Testis (tissue), 2 donors: ENCODE measurements around the gene C19orf67.

Source experiments
- POLR2A ChIP-seq: fragments of 450-650 bp; IDR thresholded peaks from one replicate; pipeline ENCODE4 v1.6.1; 2017; ENCODE audit warnings: antibody characterized with exemption, mild to moderate bottlenecking, moderate library complexity
- TF ChIP-seq, protein P1 (sequence below), 3 experiments: fragments of 450-650 bp in 2 of 3; fragments of 200-600 bp in 1 of 3; sonication (generic) in 1 of 3; IDR thresholded peaks; one replicate each; pipeline ENCODE4 v1.5.1; 2016 to 2019; ENCODE audit warnings: antibody characterized with exemption in 3 of 3, mild to moderate bottlenecking in 2 of 3, moderate library complexity in 1 of 3

DNA sequence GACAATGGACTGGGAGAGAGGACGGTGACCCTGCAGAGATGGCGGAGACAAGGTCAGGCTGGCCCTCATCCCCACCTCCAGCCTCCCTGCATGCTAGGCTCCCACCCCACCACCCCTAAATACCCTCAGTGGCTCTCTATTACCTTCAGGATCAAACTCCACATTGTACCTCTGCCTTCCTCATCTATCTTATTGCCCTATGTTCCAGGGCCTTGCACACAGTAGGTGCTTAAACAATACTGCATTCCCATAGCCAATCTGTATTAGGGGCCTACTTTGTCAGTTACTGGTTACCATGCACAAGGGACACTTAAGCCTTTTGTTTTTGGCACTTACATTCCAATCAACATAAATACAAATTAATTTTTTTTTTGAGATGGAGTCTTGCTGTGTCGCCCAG is 30.2 kb downstream of the C19orf67 start:
- TF ChIP-seq, protein P1, sequence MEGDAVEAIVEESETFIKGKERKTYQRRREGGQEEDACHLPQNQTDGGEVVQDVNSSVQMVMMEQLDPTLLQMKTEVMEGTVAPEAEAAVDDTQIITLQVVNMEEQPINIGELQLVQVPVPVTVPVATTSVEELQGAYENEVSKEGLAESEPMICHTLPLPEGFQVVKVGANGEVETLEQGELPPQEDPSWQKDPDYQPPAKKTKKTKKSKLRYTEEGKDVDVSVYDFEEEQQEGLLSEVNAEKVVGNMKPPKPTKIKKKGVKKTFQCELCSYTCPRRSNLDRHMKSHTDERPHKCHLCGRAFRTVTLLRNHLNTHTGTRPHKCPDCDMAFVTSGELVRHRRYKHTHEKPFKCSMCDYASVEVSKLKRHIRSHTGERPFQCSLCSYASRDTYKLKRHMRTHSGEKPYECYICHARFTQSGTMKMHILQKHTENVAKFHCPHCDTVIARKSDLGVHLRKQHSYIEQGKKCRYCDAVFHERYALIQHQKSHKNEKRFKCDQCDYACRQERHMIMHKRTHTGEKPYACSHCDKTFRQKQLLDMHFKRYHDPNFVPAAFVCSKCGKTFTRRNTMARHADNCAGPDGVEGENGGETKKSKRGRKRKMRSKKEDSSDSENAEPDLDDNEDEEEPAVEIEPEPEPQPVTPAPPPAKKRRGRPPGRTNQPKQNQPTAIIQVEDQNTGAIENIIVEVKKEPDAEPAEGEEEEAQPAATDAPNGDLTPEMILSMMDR (IDR thresholded peaks at IDR 0.05): no peak
- no peak for TF ChIP-seq POLR2A
